HepG2 (cell line): ENCODE results near the gene LMAN2. TPM values are rescaled to one million over a fixed set of nuclear protein-coding genes. Genes with fewer than 3 reads are reported as not detected.

Experiments used
- MLXIP ChIP-seq: sonication (generic); formaldehyde crosslinking; IDR thresholded peaks from 2 replicates; pipeline ENCODE4 v1.9.0; 2021; ENCODE audit warnings: missing genetic modification reagents, borderline replicate concordance
- NONO ChIP-seq, 2 experiments: fragments of 450-650 bp in 1 of 2; sonication (generic) in 1 of 2; formaldehyde crosslinking in 1 of 2; IDR thresholded peaks in 1 of 2; conservative IDR thresholded peaks in 1 of 2; 2 replicates each; pipeline versions ENCODE4 v1.6.1 to v1.8.0; 2017 to 2022; ENCODE audit warnings: mild to moderate bottlenecking in 1 of 2, missing genetic modification reagents in 1 of 2, moderate library complexity in 1 of 2
- NR2F6 ChIP-seq, 2 experiments: IDR thresholded peaks; 2 replicates each; pipeline ENCODE4 v1.6.1; 2016; ENCODE audit warnings: antibody characterized with exemption in 1 of 2, mild to moderate bottlenecking in 1 of 2
- PHB2 ChIP-seq: fragments of 450-650 bp; IDR thresholded peaks from 2 replicates; pipeline ENCODE4 v1.6.1; 2018; ENCODE audit not compliant: partially characterized antibody
- REL ChIP-seq: sonication (generic); formaldehyde crosslinking; conservative IDR thresholded peaks from 2 replicates; pipeline ENCODE4 v1.8.0; 2022; ENCODE audit warnings: mild to moderate bottlenecking, missing genetic modification reagents, moderate library complexity
- RFXAP ChIP-seq: sonication (generic); formaldehyde crosslinking; IDR thresholded peaks from 2 replicates; pipeline ENCODE4 v1.4.0; 2020; ENCODE audit warnings: missing genetic modification reagents, borderline replicate concordance
- SRSF9 ChIP-seq: fragments of 200-400 bp; formaldehyde crosslinking; IDR thresholded peaks from 2 replicates; pipeline ENCODE4 v1.6.1; 2018; ENCODE audit warnings: borderline replicate concordance, mild to moderate bottlenecking, low read depth, low read length; ENCODE audit not compliant: insufficient read depth, poor library complexity, severe bottlenecking
- THAP11 ChIP-seq: IDR thresholded peaks from 2 replicates; pipeline ENCODE4 v1.6.1; 2016; ENCODE audit warnings: missing biosample characterization, missing genetic modification reagents
- XRCC5 ChIP-seq: fragments of 200-400 bp; formaldehyde crosslinking; optimal IDR thresholded peaks from 2 replicates; pipeline ENCODE3; 2017; ENCODE audit warnings: mild to moderate bottlenecking, low read length
- ZBTB20 ChIP-seq: sonication (generic); formaldehyde crosslinking; IDR thresholded peaks from 2 replicates; pipeline ENCODE4 v1.8.1; 2023; ENCODE audit warnings: missing genetic modification reagents, low read depth, mild to moderate bottlenecking, borderline replicate concordance
- ZNF121 ChIP-seq: sonication (generic); formaldehyde crosslinking; IDR thresholded peaks from 2 replicates; pipeline ENCODE4 v1.5.0; 2020; ENCODE audit warnings: mild to moderate bottlenecking, missing genetic modification reagents
- ZNF543 ChIP-seq: sonication (generic); formaldehyde crosslinking; IDR thresholded peaks from 2 replicates; pipeline ENCODE4 v1.4.0; 2020; ENCODE audit warnings: mild to moderate bottlenecking, missing genetic modification reagents
- ZNF557 ChIP-seq: sonication (generic); formaldehyde crosslinking; IDR thresholded peaks from 2 replicates; pipeline ENCODE4 v1.4.0; 2020; ENCODE audit warnings: missing genetic modification reagents
- polyA plus RNA-seq, 8 experiments: library from polyadenylated mRNA; depleted of rRNA in 3 of 8; stranded (reverse) in 7 of 8; unstranded in 1 of 8; fragments of >200 nt; fragmentation: Illumina TruSeq in 4 of 8; extraction: Trizol in 4 of 8; gene quantifications; 2 replicates each; pipeline versions ENCODE4 v1.2.1 to v1.2.3, GENCODE V29; 2011 to 2016; ENCODE audit warnings: low read depth in 4 of 8, missing spikeins in 1 of 8, mixed read lengths in 1 of 8; ENCODE audit not compliant: insufficient read depth in 1 of 8
- total RNA-seq, 5 experiments: library from RNA; depleted of rRNA; stranded (reverse); fragments of >200 nt; fragmentation: Illumina TruSeq; extraction: Trizol; gene quantifications; 2 replicates each; pipeline ENCODE4 v1.2.3, GENCODE V29; 2016; ENCODE audit warnings: low read depth in 1 of 5
- TF ChIP-seq, protein P1 (sequence below): sonication (generic); formaldehyde crosslinking; IDR thresholded peaks from 2 replicates; pipeline ENCODE4 v1.5.1; 2020; ENCODE audit warnings: mild to moderate bottlenecking, missing genetic modification reagents, moderate library complexity
- TF ChIP-seq, protein P2 (sequence below): IDR thresholded peaks from 2 replicates; pipeline ENCODE4 v1.6.1; 2016; ENCODE audit warnings: low read depth, missing genetic modification reagents, missing compliant biosample characterization

Gene LMAN2
- total and polyA plus RNA-seq, 2 of the 13 experiments (the other 11 are each of a cell fraction or from before 2014, with no cell fraction given) = 191 to 197 TPM

DNA sequence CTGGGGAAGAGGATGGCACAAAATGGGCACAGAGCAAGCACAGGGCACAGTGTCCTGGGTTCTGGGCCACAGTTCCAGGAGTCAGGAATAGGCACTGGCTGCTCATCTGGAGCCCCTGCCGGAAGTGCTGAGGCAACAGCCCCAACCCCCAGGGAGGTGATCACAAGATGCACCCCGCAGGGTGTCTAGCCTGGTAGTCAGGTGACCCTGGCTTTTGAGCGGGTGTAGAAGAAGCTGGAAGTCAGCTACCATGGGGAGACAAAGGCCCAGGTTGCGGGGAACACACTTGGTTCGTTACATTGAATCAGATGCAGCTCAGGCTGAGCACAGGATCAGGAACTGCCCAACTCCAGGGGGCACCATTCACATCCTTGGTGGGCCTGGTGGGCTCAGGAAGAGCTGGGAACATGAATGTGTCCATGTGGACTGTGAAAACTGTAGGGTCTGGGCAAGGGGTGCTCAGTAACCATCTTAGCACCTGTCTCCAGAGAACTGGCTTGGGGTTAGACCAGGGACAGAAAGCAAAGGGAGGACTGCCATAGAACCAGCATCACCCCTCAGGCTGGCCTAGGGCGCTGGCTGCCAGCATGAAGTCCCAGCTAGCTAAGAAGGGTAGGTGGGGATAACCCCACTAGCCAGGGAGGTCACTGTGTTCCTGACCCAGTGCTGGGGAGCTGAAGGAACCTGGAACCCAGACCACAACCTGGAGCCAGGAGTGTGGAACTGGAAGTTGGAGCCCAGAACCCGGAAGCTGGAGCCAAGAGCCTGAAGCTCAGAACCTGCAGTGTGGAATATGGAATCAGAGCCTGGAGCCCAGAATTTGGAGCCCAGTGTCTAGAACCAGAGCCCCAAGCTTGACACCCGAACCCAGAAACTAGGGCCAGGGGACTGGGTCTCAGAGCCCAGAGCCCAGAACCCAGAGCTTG lies 26.6 kb upstream of the LMAN2 start (continued):
- TF ChIP-seq, protein P1, sequence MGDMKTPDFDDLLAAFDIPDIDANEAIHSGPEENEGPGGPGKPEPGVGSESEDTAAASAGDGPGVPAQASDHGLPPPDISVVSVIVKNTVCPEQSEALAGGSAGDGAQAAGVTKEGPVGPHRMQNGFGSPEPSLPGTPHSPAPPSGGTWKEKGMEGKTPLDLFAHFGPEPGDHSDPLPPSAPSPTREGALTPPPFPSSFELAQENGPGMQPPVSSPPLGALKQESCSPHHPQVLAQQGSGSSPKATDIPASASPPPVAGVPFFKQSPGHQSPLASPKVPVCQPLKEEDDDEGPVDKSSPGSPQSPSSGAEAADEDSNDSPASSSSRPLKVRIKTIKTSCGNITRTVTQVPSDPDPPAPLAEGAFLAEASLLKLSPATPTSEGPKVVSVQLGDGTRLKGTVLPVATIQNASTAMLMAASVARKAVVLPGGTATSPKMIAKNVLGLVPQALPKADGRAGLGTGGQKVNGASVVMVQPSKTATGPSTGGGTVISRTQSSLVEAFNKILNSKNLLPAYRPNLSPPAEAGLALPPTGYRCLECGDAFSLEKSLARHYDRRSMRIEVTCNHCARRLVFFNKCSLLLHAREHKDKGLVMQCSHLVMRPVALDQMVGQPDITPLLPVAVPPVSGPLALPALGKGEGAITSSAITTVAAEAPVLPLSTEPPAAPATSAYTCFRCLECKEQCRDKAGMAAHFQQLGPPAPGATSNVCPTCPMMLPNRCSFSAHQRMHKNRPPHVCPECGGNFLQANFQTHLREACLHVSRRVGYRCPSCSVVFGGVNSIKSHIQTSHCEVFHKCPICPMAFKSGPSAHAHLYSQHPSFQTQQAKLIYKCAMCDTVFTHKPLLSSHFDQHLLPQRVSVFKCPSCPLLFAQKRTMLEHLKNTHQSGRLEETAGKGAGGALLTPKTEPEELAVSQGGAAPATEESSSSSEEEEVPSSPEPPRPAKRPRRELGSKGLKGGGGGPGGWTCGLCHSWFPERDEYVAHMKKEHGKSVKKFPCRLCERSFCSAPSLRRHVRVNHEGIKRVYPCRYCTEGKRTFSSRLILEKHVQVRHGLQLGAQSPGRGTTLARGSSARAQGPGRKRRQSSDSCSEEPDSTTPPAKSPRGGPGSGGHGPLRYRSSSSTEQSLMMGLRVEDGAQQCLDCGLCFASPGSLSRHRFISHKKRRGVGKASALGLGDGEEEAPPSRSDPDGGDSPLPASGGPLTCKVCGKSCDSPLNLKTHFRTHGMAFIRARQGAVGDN = peak; percentile 30; the same call in 1 of the 2 replicates
- no peak for TF ChIP-seq REL (CRISPR knock-in tag)
- TF ChIP-seq, protein P2, sequence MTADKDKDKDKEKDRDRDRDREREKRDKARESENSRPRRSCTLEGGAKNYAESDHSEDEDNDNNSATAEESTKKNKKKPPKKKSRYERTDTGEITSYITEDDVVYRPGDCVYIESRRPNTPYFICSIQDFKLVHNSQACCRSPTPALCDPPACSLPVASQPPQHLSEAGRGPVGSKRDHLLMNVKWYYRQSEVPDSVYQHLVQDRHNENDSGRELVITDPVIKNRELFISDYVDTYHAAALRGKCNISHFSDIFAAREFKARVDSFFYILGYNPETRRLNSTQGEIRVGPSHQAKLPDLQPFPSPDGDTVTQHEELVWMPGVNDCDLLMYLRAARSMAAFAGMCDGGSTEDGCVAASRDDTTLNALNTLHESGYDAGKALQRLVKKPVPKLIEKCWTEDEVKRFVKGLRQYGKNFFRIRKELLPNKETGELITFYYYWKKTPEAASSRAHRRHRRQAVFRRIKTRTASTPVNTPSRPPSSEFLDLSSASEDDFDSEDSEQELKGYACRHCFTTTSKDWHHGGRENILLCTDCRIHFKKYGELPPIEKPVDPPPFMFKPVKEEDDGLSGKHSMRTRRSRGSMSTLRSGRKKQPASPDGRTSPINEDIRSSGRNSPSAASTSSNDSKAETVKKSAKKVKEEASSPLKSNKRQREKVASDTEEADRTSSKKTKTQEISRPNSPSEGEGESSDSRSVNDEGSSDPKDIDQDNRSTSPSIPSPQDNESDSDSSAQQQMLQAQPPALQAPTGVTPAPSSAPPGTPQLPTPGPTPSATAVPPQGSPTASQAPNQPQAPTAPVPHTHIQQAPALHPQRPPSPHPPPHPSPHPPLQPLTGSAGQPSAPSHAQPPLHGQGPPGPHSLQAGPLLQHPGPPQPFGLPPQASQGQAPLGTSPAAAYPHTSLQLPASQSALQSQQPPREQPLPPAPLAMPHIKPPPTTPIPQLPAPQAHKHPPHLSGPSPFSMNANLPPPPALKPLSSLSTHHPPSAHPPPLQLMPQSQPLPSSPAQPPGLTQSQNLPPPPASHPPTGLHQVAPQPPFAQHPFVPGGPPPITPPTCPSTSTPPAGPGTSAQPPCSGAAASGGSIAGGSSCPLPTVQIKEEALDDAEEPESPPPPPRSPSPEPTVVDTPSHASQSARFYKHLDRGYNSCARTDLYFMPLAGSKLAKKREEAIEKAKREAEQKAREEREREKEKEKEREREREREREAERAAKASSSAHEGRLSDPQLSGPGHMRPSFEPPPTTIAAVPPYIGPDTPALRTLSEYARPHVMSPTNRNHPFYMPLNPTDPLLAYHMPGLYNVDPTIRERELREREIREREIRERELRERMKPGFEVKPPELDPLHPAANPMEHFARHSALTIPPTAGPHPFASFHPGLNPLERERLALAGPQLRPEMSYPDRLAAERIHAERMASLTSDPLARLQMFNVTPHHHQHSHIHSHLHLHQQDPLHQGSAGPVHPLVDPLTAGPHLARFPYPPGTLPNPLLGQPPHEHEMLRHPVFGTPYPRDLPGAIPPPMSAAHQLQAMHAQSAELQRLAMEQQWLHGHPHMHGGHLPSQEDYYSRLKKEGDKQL (CRISPR knock-in tag) = no peak
- TF ChIP-seq MLXIP = no peak
- TF ChIP-seq PHB2 = no peak
- no peak for TF ChIP-seq ZNF557 (CRISPR knock-in tag)
- no peak for TF ChIP-seq SRSF9
- no peak for TF ChIP-seq NONO (IDR thresholded peaks at IDR 0.05)
- TF ChIP-seq NONO (CRISPR knock-in tag; conservative IDR thresholded peaks at IDR 0.05) = no peak
- no peak for TF ChIP-seq ZNF121 (CRISPR knock-in tag)
- no peak for TF ChIP-seq RFXAP
- TF ChIP-seq NR2F6 (IDR thresholded peaks at IDR 0.05) = no peak
- no peak for TF ChIP-seq NR2F6 (CRISPR knock-in tag; IDR thresholded peaks at IDR 0.05)
- peak; percentile 13 for TF ChIP-seq XRCC5
- no peak for TF ChIP-seq THAP11 (CRISPR knock-in tag)
- TF ChIP-seq ZBTB20 (CRISPR knock-in tag) = no peak
- no peak for TF ChIP-seq ZNF543 (CRISPR knock-in tag)
